ENCODE measurements around the gene TCEAL9.
"Not testable (repeated sequence)": the region's sequence is repeated elsewhere in the genome, so short reads cannot be mapped to it uniquely, and the experiment has no call there.

Gene TCEAL9

DNA sequence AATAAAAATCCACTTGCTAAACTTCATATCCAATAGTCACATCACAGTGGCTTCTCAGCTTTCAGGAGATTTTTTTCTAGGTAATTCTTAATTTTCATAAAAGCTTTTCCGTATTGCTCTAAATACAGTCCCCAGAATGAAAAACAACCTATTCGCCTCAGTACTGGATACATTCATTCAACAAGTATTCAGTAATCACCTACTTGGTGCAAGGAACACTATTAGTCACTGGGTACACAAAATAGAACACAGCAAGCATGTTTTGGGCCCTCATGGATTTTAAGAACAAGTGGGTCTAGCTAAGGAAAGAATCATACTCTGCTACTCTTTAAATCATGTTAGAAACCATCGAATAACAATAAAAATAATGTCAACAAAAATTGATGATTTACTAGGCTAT, 17.3 kb downstream of the TCEAL9 start:
- DNase-seq (ENCODE audit: low spot score): no peak

DNA sequence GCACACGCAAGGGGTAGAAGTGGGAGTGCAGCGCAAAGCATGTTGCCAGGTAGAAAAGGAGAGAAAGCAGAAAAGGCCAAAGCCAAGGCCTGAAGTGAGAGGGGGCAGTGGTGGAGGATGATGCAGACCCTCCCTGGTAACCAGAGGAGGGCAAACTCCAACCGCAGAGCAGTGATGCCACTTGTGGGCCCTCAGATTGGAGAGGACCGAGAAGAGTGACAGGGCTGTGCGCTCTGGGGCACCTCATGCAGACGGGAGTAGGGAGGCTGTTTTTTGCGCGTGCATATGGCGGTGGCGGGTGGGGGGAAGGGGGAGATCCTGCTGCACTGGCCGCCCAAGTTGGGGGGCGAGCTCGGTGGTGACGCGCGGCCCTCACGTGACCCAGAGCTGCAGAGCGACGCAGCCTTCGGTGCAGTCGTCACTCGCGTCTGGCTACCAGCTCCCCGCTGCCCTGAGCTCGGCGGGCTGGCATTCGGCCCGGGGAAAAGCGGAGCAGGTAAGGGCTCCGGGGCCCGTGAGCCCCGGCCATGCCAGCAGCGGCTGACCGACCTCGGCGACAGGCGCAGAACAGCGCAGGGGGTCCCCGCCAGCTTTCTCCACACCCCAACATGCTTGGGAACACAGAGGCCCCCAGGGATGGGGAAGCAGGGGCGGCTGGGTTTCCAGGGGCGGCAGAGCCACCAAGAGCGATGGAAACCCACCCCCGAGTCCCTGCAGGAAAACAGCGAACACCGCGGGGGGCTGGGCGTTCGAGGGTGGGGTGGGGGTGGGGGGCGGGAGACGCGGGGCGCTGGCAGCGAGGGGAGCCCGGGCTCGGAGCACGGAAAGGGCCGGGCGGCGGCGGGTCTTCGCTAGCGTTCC, 20.0 kb downstream of the TCEAL9 start, which contains the start of gene BEX3:
BEX3 (plus strand) TSS at position 421 of the 861 bp plus-strand sequence. CDS start 984 bp downstream, outside the sequence.
- peak; percentile 72 for DNase-seq (ENCODE audit: low spot score)

DNA sequence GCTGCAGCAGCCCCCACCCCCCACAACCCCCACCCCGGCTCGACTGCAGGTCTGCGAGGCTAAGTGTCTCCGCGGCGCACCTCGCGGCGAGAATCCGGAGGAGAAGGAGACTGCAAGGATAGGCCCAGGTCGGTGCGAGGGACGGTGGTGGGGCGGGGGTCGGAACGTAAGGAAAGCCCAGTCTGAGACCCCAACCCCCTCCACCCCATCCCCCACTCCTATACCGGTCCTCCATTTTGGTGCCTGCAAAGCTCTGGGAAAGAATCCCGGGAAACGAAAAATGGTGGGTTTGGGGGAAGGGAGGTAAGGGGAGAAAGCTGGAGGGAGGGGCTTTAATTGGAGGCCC, 20.6 kb downstream of the TCEAL9 start:
- peak; percentile 42 for DNase-seq (ENCODE audit: low spot score)

DNA sequence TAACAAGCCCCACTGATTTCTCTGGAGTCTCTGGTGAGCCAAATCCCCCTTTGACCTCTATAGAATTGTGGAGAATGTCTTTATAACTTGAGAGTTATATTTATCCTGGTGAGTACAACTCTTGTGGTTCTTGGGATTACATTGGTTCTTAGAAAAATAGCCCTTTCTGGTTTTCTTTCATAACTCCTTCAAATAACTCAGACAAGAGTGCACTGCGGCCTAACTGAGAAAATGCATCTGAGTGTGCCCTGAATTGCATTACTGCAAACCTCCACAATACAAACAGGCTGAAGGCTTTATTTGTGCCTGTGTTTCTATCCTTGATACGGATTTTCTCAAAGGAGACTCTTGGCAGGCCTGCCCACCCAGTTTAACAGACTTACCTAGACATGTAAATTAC, 22.7 kb downstream of the TCEAL9 start:
- peak; percentile 8 for DNase-seq (ENCODE audit: low spot score)

DNA sequence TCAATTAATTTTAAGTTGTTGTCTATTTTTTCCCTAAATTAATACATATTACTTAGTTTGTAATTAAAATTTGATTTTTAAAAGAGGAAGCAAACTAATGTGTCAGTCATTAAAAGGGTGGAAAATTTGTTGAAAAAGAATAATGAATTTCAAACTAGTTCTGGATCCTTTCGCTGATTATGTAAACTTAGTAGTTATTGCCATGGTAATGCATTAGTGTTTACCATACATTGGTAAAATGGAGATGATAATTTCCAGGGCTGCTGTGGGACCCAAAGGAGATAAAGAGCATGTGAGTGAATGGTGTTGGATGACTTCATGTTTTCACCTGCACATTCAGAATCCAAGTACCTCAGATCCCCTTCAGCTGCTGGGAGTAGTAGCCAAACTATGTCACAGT, 26.6 kb downstream of the TCEAL9 start:
- DNase-seq (ENCODE audit: low spot score): no peak

DNA sequence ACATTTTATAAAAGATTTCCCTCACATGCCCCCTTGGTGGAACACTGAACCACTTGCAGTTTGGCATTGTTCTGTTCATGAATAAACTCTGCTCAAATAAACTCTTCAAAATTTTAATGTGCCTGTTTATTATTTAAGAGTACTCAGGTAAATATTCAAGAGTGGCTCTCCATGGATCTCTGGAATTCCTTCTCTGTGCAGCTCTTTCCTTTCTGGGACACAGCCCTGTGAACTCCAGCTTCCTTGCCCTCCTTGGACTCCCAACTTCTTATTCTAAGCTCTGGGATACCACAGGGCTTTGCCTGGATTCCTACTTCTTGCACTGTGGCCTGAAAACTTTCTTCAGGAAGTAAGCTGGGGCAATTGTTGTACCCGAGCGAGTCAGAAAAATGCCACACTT, 28.4 kb downstream of the TCEAL9 start:
- no peak for DNase-seq (ENCODE audit: low spot score)

DNA sequence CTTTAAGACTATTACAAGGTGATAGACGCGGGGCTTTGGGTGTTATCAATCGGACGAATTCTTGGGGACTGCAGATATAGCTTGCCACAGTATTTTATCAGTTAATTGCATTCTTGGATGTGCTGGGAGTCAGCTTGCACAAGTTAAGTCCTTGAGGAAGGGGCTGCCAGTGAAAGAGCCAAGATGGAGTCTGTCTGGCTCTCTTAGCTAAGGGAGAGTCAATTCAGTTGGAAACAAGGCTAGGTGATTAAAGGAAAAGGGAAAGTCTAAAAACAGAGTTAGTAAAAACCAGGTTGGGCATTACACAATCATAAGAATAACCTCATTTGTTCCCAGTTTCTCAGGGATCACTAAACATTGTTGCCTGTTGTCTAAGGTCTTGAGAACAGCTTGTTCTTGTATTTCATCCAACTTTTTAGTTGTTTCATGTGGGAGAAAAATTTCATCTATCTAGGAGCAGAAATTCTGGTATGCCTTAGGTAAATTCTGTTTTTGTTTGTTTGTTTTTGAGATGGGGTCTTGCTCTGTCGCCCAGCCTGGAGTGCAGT, 29.1 kb downstream of the TCEAL9 start:
- DNase-seq (ENCODE audit: low spot score): not testable (repeated sequence)

DNA sequence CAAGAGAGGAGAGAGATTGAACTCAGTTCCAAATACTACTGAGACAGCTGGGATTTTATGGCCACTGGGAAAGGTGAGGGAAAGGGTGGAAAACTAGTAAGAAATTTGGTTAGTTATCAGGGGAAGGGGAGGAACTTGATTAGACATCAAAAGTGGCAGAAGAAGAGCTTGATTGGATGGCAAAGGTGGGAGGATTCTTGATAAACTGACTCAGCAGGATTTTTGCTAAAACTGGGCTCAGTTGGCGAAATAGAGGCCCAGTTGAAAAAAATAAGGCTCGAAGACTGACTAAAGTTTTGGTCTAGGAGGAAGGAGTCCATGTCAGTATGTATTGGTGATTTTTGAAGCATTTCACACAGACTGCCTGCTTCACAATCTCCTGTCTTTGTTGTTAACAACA, 30.0 kb downstream of the TCEAL9 start:
- DNase-seq (ENCODE audit: low spot score): no peak

DNA sequence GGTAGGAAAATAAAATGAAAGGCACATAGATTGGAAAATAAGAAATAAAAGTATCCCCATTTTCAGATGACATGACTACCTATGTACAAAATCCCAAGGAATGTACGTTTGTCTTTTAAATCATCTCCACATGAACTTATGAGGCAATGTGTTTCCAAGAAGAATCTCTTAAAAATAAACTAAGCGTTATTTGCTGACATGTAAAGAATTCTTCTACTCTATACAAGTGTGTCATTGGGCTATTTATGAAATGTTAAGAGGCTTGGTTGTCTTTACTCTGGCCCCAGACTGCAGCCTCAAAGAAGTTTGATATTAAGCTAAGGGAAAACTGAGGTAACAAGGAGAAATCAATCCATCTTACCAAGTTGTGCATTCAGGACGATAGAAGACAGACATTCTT, 37.2 kb downstream of the TCEAL9 start:
- DNase-seq (ENCODE audit: low spot score): no peak

DNA sequence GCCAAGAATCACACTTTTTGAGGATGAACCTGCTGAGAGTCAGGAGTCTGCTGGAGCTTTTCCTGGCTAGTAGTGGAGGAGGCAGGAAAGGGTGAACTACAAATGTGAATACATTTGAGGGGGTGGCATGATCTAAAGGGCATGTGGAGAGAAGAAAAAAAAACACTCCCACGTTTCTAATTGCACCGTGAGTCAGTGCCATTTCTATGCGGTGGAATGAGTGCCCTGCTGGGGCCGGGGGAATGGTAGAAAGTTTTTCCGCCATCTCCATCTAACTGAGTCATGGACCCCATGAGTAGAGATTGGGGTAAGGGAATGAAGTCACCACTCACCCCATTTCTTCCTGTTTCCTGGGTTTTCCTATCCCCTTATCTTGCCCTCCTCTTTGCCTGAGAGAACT, 39.9 kb downstream of the TCEAL9 start:
- DNase-seq (ENCODE audit: low spot score): no peak

DNA sequence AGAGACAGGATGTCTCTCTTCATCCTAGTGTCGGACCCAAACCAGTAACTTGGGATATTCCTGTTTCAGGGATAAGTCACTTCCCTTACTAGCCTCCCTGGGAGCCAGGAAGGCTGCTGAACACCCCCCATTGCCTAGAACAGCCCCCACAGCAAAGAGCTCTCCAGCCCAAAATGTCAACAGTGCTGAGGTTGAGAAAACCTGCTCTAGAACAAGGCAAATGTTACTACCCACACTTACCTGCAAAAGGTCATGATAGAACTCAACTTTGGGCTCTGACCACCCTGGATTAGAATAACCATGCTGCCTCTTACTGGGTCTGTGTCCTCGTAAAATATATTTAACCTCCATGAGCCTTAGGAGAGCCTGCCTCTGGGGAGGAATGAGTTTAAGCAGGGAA, 40.4 kb downstream of the TCEAL9 start:
- no peak for DNase-seq (ENCODE audit: low spot score)

DNA sequence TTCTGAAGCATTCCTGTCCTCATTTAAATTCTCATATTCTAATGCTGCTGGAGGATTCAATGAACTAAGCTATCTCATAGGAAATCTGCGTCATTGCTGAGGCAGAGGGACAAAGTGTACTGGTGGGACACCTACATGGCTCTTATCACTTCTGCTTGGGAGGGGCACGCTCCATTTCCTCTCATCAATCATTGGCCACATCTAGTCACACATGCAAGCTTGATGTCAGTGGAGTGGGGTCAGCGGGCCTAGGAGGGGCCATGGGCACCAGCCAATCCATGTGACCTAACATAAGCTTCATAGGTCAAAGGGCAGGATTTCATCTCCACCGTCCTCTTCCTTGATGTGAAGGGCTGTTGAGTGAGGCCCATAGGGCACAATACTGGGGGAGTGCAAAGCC, 41.4 kb downstream of the TCEAL9 start:
- no peak for DNase-seq (ENCODE audit: low spot score)

DNA sequence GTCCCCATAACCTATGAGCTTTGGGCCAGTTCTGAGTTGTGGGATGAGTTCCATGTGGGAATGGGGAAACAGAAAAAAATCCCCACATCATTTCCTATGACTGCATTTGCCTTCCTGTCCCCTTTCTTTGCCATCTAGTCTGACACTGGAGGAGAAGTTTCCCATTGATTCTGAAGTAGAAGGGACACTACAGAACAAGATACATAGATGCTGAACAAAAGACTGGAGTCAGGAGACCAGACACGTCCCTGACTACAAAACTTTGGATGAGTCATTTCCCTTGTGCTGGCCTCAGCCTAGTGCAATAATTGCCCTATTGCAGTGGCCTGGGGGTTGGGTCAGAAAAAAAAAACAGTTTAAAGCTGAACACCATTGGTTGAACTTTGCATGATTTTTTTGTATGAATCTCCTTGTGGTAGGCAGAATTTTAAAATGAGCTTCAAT, 42.1 kb downstream of the TCEAL9 start:
- DNase-seq (ENCODE audit: low spot score): no peak

DNA sequence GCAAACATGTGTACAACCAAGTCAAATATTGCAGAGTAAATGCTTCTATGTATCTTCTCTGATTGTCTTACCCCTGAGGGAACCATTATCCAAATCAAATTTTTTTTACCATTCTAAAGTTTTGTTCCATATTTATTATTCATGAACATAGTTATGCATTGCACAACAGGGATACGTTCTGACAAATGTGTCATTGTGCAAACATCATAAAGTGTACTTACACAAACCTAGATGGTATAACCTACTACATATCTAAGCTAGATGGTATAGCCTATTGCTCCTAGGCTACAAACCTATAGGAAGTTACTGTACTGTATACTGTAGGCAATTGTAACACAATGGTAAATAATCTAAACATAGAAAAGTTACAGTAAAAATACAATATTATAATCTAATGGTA, 43.4 kb downstream of the TCEAL9 start:
- DNase-seq (ENCODE audit: low spot score): no peak

DNA sequence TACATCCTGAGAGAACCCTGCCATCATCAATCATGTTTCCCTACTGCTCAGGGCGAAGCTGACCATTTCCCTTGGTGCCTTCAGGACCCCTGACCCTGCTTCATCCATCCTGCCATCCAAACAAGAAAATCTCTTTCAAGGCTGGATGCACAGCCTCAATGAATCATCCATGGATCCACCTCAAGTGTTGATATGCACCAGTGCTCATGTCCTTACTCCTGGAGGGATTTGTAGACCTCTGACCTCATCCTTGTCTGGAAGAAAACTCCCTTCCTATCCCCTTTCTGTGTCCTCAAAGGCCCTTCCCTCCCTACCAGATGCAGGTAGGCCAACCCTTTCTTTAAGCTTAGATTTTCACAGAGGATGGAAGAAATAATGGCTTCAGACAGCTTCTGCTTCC, 44.6 kb downstream of the TCEAL9 start:
- DNase-seq (ENCODE audit: low spot score): no peak

DNA sequence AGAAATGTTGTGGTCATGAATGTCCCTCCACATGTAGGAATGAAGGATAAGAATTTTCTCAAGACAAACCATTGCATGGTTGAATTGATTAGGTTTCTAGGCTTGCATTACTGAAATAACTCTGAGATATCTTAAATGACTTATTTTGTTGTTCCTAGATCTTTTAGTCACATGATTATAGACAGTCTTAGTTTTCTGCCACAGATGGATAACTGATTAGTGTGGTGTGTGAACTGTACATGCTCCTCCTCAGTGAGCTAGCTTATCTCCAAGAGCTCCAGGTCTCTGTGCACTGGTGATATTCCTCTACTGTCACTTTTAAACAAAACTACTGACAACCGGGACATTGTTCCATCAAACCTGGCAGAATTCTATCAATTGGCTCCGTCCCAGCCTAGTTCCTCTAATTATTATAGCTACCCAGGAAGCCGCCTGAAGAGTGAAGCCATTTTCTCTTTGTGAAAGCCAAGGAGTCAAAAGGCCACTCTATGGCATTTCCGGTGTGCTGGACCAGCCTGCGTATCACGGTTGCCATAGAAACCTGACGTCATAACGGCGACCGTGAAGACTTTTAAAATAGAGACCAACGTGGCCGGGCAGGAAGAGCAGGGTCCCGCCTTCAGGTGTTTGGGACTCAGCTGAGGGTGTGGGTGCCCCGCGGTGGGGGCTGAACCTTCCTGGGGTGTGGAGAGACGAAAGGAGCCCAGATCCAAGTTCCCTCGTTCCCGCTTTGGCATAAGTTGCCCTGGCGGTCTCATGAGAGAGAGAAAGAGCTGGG, 48.1 kb downstream of the TCEAL9 start:
- peak; percentile 64 for DNase-seq (ENCODE audit: low spot score)

DNA sequence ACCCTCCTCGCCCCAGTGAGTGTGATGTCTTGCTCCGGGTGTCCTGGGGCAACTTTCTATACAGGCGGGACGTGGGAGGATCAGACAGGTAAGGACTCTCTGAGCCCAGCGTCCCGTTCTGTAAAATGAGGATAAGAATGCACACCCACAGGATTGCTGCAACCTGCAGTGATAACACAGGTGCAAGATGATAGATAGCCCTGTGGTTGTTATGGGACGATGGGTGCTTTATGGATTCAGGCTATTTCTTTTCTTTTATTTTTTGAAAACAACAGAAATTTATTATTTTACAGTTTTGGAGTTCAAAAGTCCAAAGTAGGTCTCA, 48.7 kb downstream of the TCEAL9 start:
- no peak for DNase-seq (ENCODE audit: low spot score)

DNA sequence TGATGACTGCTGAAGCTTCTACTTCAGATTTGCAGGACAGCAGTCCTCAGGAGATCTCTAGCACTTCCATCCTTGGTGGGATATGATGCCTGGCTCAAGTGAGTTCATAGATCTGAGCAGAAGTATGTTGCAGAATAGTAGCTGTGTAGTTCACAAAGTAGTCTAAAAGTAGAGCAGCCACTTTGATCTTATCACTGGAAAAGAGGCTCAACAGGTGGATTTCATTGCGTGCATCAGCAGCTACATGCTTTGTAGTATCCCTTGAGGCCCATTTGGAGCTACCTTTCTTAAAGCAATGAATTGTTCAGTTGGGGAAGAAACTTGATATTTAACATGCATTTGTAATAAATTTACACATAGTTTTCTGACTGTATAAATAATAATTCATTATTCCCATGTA, 50.0 kb downstream of the TCEAL9 start:
- no peak for DNase-seq (ENCODE audit: low spot score)

DNA sequence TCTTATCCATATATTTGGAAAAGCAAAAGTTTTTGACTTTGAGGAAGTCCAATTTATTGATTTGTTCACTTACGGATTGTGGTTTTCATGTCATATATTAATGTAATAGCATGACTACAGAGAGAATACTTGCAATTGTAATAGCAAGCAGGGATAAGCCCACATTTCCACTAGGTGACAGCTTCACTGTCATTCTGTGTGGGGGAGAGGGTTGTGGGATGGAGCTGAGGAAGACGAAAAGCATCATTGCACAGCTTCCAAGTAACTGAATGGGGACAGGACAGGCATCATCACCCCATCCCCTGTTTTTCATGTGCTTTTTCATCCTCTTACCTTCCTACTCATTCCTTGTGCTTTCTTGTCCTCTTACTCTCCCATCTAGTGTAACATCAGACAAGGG, 51.5 kb downstream of the TCEAL9 start:
- no peak for DNase-seq (ENCODE audit: low spot score)
